SK-N-SH (cell line): ENCODE data around the gene METTL26. TPM values are rescaled to one million over a fixed set of nuclear protein-coding genes. Genes with fewer than 3 reads are reported as not detected.

Source experiments
- CTCF ChIA-PET: fragments of 300-600, 350-600 bp; formaldehyde crosslinking; extraction: SDS; loops from one replicate; lab custom pipeline; 2021; lab: Yijun Ruan, JAX
- POLR2A ChIA-PET: fragments of 350-600 bp; sonication (Branson Sonifier 250); formaldehyde crosslinking; extraction: SDS; loops from one replicate; lab custom pipeline; 2020; ENCODE audit warnings: antibody characterized with exemption, inconsistent platforms; lab: Yijun Ruan, JAX
- DNase-seq: peaks from one replicate; pipeline ENCODE4 v3.0.0; 2012
- H2AFZ ChIP-seq: fragments of 200-600 bp; sonication (generic); 2 replicates; pipeline ENCODE4 v1.8.1; 2016; ENCODE audit warnings: antibody characterized with exemption, mild to moderate bottlenecking, low read depth
- H3F3A ChIP-seq: fragments of 200-600 bp; sonication (generic); replicated peaks from 2 replicates; pipeline ENCODE3; 2016; ENCODE audit warnings: antibody characterized with exemption, mild to moderate bottlenecking; ENCODE audit not compliant: insufficient read depth
- H3K27ac ChIP-seq, 2 experiments: fragments of 200-500 bp in 1 of 2; fragments of 200-600 bp in 1 of 2; sonication (Bioruptor generic) in 1 of 2; sonication (generic), shearing (Covaris generic) in 1 of 2; 2 replicates each; pipeline versions ENCODE4 v1.5.1 to v1.6.1; 2014 to 2016; ENCODE audit warnings: low read depth in 2 of 2, inconsistent platforms in 1 of 2, low read length in 1 of 2, mild to moderate bottlenecking in 1 of 2, mixed read lengths in 1 of 2
- H3K27me3 ChIP-seq: fragments of 200-600 bp; sonication (generic), shearing (Covaris generic); 2 replicates; pipeline ENCODE4 v1.6.1; 2016; ENCODE audit warnings: mixed run types; ENCODE audit not compliant: insufficient read depth
- H3K36me3 ChIP-seq, 2 experiments: fragments of 200-500 bp in 1 of 2; fragments of 200-600 bp in 1 of 2; sonication (Bioruptor generic) in 1 of 2; sonication (generic) in 1 of 2; replicated peaks in 1 of 2; 2 replicates each; pipeline versions ENCODE3 to v1.5.1; 2014 to 2016; ENCODE audit warnings: low read length in 1 of 2, mild to moderate bottlenecking in 1 of 2; ENCODE audit not compliant: insufficient read depth in 2 of 2, control insufficient read depth in 1 of 2
- H3K4me1 ChIP-seq, 2 experiments: fragments of 200-500 bp in 1 of 2; fragments of 200-600 bp in 1 of 2; sonication (Bioruptor generic) in 1 of 2; sonication (generic), shearing (Covaris generic) in 1 of 2; 2 replicates each; pipeline versions ENCODE4 v1.5.1 to v1.6.1; 2014 to 2016; ENCODE audit warnings: low read depth in 1 of 2, low read length in 1 of 2, mixed run types in 1 of 2; ENCODE audit not compliant: insufficient read depth in 2 of 2, control insufficient read depth in 1 of 2
- H3K4me2 ChIP-seq: fragments of 200-600 bp; sonication (generic), shearing (Covaris generic); 2 replicates; pipeline ENCODE4 v1.6.1; 2017; ENCODE audit warnings: mixed run types
- H3K4me3 ChIP-seq, 2 experiments: fragments of 200-500 bp in 1 of 2; fragments of 200-600 bp in 1 of 2; sonication (Bioruptor generic) in 1 of 2; sonication (generic), shearing (Covaris generic) in 1 of 2; 2 replicates each; pipeline versions ENCODE4 v1.5.1 to v1.8.1; 2014 to 2016; ENCODE audit warnings: low read depth in 2 of 2, inconsistent platforms in 1 of 2, low read length in 1 of 2, mild to moderate bottlenecking in 1 of 2, mixed read lengths in 1 of 2, moderate library complexity in 1 of 2
- H3K79me2 ChIP-seq: fragments of 200-600 bp; sonication (generic); 2 replicates; pipeline ENCODE4 v1.8.1; 2017; ENCODE audit warnings: mild to moderate bottlenecking; ENCODE audit not compliant: insufficient read depth
- H3K9ac ChIP-seq: fragments of 200-600 bp; sonication (generic); 2 replicates; pipeline ENCODE4 v1.6.1; 2017; ENCODE audit warnings: mixed run types
- H3K9me2 ChIP-seq: fragments of 200-600 bp; sonication (generic); 2 replicates; pipeline ENCODE4 v1.6.1; 2017; ENCODE audit warnings: mixed run types
- H3K9me3 ChIP-seq: fragments of 200-600 bp; sonication (generic); 2 replicates; pipeline ENCODE4 v1.6.1; 2017; ENCODE audit warnings: mixed run types, mild to moderate bottlenecking, moderate library complexity
- H4K20me1 ChIP-seq: fragments of 200-600 bp; sonication (generic); 2 replicates; pipeline ENCODE4 v1.6.1; 2017; ENCODE audit warnings: mild to moderate bottlenecking, mixed run types; ENCODE audit not compliant: insufficient read depth
- CHD2 ChIP-seq: fragments of 150-350 bp; IDR thresholded peaks from 2 replicates; pipeline ENCODE4 v1.6.1; 2018; ENCODE audit warnings: low read length; ENCODE audit not compliant: partially characterized antibody
- EP300 ChIP-seq, 2 experiments: IDR thresholded peaks; 2 replicates each; pipeline versions ENCODE4 v1.4.0 to v1.6.1; 2012; ENCODE audit warnings: borderline replicate concordance in 1 of 2, low read depth in 1 of 2, low read length in 1 of 2
- FOSL2 ChIP-seq: IDR thresholded peaks from 2 replicates; pipeline ENCODE4 v1.4.0; 2012; ENCODE audit warnings: low read depth, mild to moderate bottlenecking, moderate library complexity, borderline replicate concordance
- FOXJ3 ChIP-seq: sonication (generic); formaldehyde crosslinking; IDR thresholded peaks from 2 replicates; pipeline ENCODE4 v1.5.1; 2020; ENCODE audit warnings: mild to moderate bottlenecking, missing genetic modification reagents
- GATA2 ChIP-seq: sonication (generic); formaldehyde crosslinking; IDR thresholded peaks from 2 replicates; pipeline ENCODE4 v1.5.0; 2020; ENCODE audit warnings: mild to moderate bottlenecking, missing genetic modification reagents
- IRF3 ChIP-seq: fragments of 150-350 bp; IDR thresholded peaks from 2 replicates; pipeline ENCODE4 v1.6.1; 2016; ENCODE audit warnings: mild to moderate bottlenecking, low read depth, low read length
- JUND ChIP-seq: IDR thresholded peaks from 2 replicates; pipeline ENCODE4 v1.4.0; 2012
- MEF2A ChIP-seq: IDR thresholded peaks from 2 replicates; pipeline ENCODE4 v1.4.0; 2012; ENCODE audit warnings: low read depth, borderline replicate concordance
- NRF1 ChIP-seq: IDR thresholded peaks from 2 replicates; pipeline ENCODE4 v1.6.1; 2012; ENCODE audit warnings: low read depth, mild to moderate bottlenecking, low read length
- POLR2AphosphoS5 ChIP-seq: IDR thresholded peaks from 2 replicates; pipeline ENCODE4 v1.6.1; 2012; ENCODE audit warnings: low read depth, low read length
- RCOR1 ChIP-seq: fragments of 150-350 bp; IDR thresholded peaks from 2 replicates; pipeline ENCODE4 v1.6.1; 2017; ENCODE audit warnings: antibody characterized with exemption, low read length
- REST ChIP-seq: IDR thresholded peaks from 2 replicates; pipeline ENCODE4 v1.6.1; 2012; ENCODE audit warnings: mild to moderate bottlenecking, low read depth, low read length, moderate library complexity
- RXRA ChIP-seq: IDR thresholded peaks from 2 replicates; pipeline ENCODE4 v1.4.0; 2012; ENCODE audit warnings: low read depth, mild to moderate bottlenecking, borderline replicate concordance
- SIN3A ChIP-seq: IDR thresholded peaks from 2 replicates; pipeline ENCODE4 v1.6.1; 2012; ENCODE audit warnings: low read depth, mild to moderate bottlenecking, low read length, moderate library complexity, borderline replicate concordance
- SMC3 ChIP-seq: IDR thresholded peaks from 2 replicates; pipeline ENCODE4 v1.6.1; 2012; ENCODE audit warnings: low read depth, low read length, improper control_type of control experiment
- TAF1 ChIP-seq: IDR thresholded peaks from 2 replicates; pipeline ENCODE4 v1.6.1; 2012; ENCODE audit warnings: low read depth, mild to moderate bottlenecking, low read length, moderate library complexity, borderline replicate concordance
- TCF12 ChIP-seq: IDR thresholded peaks from 2 replicates; pipeline ENCODE4 v1.4.0; 2012
- TEAD4 ChIP-seq: IDR thresholded peaks from 2 replicates; pipeline ENCODE4 v1.4.0; 2012; ENCODE audit warnings: mild to moderate bottlenecking, borderline replicate concordance; ENCODE audit not compliant: insufficient read depth
- YY1 ChIP-seq: IDR thresholded peaks from 2 replicates; pipeline ENCODE4 v1.4.0; 2012; ENCODE audit warnings: low read depth, mild to moderate bottlenecking
- ZBTB33 ChIP-seq: IDR thresholded peaks from 2 replicates; pipeline ENCODE4 v1.4.0; 2012; ENCODE audit warnings: low read depth, borderline replicate concordance
- WGBS: methylation state at CpG from one replicate; pipeline ENCODE4 v1.1.6; 2017; ENCODE audit warnings: low lambda C conversion rate; 5-methylcytosine and 5-hydroxymethylcytosine counted together
- polyA plus RNA-seq, 3 experiments: library from polyadenylated mRNA; depleted of rRNA; stranded (reverse); fragments of >200 nt; gene quantifications; 2 replicates each; pipeline ENCODE4 v1.2.3, GENCODE V29; 2012

The METTL26 gene
- polyA plus RNA-seq, 1 of the 3 experiments (the other 2 are of a cell fraction) = 167 TPM

GRCh38 chr16:666572-666971 lies 30.5 kb upstream of the METTL26 start (continued):
- no peak for TF ChIP-seq RXRA
- no peak for TF ChIP-seq TEAD4

GRCh38 chr16:662597-662996 lies 26.5 kb upstream of the METTL26 start:
- peaks cover 0 to 34% of the 10 kb centered on the region in 2 experiments for H3K36me3 ChIP-seq
- DNase-seq = no peak
- H3K27ac ChIP-seq = peak overlapping the region in 1 of 2 experiments; percentile 79; a peak in 1 of 4 replicates
- no peaks in the 10 kb centered on the region for H4K20me1 ChIP-seq
- H3K9me3 ChIP-seq = no peaks in the 10 kb centered on the region
- H3K4me1 ChIP-seq = peaks cover 3 to 40% of the 10 kb centered on the region in 2 experiments; a peak in 3 of 4 replicates
- no peaks in the 10 kb centered on the region for H3K27me3 ChIP-seq
- no peaks in the 10 kb centered on the region for H3F3A ChIP-seq
- no peak overlapping the region for H3K9ac ChIP-seq
- no peak overlapping the region for H3K4me3 ChIP-seq
- ChIA-PET POLR2A (interaction anchor here (1.3 kb wide), 1 partner anchor 15 kb away, joined by 5 read pairs; no protein-coding TSS in a partner anchor), CTCF (interaction anchor here (2.7 to 6.7 kb wide), 2 partner anchors 13 to 19 kb away, joined by 11 to 92 read pairs; partner anchors contain the start of gene WDR90)
- TF ChIP-seq NRF1 (no peak), FOXJ3 (CRISPR knock-in tag) (no peak), YY1 (no peak)
- 96% methylated on average over 17 of the region's 21 CpGs for WGBS
- H2AFZ ChIP-seq = no peak overlapping the region
- H3K9me2 ChIP-seq = no peaks in the 10 kb centered on the region
- H3K79me2 ChIP-seq = no peaks in the 10 kb centered on the region
- H3K4me2 ChIP-seq = no peak overlapping the region

- Histone ChIP-seq H3K27ac (peak overlapping the region in 1 of 2 experiments; percentile 79; a peak in 1 of 4 replicates), H3K4me2 (no peak overlapping the region), H3K4me3 (no peak overlapping the region), H3K9me3 (no peaks in the 10 kb centered on the region), H3K9ac (no peak overlapping the region), H3K4me1 (peaks cover 3 to 35% of the 10 kb centered on the region in 2 experiments; a peak in 3 of 4 replicates), H3K36me3 (peaks cover 0 to 39% of the 10 kb centered on the region in 2 experiments), H2AFZ (no peak overlapping the region), H3K27me3 (no peaks in the 10 kb centered on the region), H3F3A (no peaks in the 10 kb centered on the region), H3K9me2 (no peaks in the 10 kb centered on the region), H4K20me1 (no peaks in the 10 kb centered on the region), H3K79me2 (no peaks in the 10 kb centered on the region)
- WGBS = no CpG with 5 or more reads among the region's 19 CpGs
- no peak for TF ChIP-seq SIN3A
- no peak for TF ChIP-seq RCOR1
- no peak for TF ChIP-seq IRF3
- no peak for TF ChIP-seq REST
- TF ChIP-seq MEF2A = no peak
- no peak for TF ChIP-seq GATA2 (CRISPR knock-in tag)
- TF ChIP-seq TCF12 = no peak
- TF ChIP-seq FOSL2 = no peak
- no peak for TF ChIP-seq SMC3
- TF ChIP-seq NRF1 = no peak
- no peak for TF ChIP-seq EP300 (IDR thresholded peaks at IDR 0.05; ENCODE audit: borderline replicate concordance in 1 of 2, low read depth in 1 of 2, low read length in 1 of 2)
- no peak for TF ChIP-seq ZBTB33
- no peak for TF ChIP-seq RXRA
- TF ChIP-seq TAF1 = no peak
- TF ChIP-seq POLR2AphosphoS5 = no peak
- no peak for TF ChIP-seq JUND
- TF ChIP-seq CHD2 = no peak
- POLR2A ChIA-PET = interaction anchor here (1.3 kb wide), 2 partner anchors 14 to 17 kb away, joined by 5 read pairs; no protein-coding TSS in a partner anchor
- no peak for DNase-seq
- CTCF ChIA-PET = interaction anchor here (0.6 to 6.7 kb wide), 7 partner anchors 12 to 80 kb away, joined by 3 to 92 read pairs (median 11); partner anchors contain the start of genes RHBDL1, STUB1 and WDR90
These were observed 26.0 kb upstream of the METTL26 start for GRCh38 chr16:662095-662494.
